Fibroblast of skin of right quadriceps (primary cell): Measurements from ENCODE around the gene JCHAIN.
"Not testable (repeated sequence)": the region's sequence is repeated elsewhere in the genome, so short reads cannot be mapped to it uniquely, and the experiment has no call there.

Experiments
- DNase-seq: peaks from one replicate; pipeline ENCODE4 v3.0.0-alpha.2; 2013

Gene JCHAIN

DNA sequence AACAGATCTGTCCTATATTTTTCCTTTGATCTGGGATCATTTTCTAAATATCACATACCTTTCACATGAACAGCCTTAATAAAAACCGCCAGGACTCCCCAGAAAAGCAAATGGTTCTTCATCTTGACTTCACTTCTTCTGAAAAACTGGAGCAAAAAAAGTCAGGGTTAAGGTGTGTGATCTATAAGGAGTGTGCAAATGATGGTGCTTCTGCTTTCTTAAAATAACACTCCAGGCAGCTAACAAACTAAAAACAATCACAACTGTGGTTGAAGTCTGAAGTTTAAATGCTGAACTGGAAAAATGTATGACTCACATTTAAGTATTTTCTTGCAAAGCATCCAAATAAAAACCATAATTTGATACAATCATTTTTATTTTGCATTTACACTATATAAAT lies at the start of gene JCHAIN:
Gene JCHAIN, minus strand, starts transcription at position 140 of the 400 bp plus-strand sequence. Its CDS starts 18 bp downstream, at position 122.
- DNase-seq = peak; percentile 23

DNA sequence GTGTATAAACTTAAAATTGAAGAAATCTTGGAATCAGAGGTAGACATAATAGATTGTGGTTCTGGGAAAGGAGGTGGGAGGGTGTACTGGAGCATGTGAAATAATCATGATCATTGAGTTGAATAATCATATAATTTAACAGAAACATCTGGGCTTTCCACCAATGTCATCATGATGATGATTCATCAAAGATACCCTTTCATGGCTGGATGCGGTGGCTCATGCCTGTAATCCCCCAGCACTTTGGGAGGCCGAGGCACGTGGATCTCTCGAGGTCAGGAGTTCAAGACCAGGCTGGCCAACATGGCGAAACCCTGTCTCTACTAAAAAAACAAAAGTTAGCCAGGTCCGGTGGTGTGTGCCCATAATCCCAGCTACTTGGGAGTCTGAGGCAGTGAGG lies 48.8 kb upstream of the JCHAIN start:
- peak; percentile 30 for DNase-seq

GRCh38 chr4:70714079-70714887 lies 48.0 kb upstream of the JCHAIN start:
- DNase-seq = no peak

DNA sequence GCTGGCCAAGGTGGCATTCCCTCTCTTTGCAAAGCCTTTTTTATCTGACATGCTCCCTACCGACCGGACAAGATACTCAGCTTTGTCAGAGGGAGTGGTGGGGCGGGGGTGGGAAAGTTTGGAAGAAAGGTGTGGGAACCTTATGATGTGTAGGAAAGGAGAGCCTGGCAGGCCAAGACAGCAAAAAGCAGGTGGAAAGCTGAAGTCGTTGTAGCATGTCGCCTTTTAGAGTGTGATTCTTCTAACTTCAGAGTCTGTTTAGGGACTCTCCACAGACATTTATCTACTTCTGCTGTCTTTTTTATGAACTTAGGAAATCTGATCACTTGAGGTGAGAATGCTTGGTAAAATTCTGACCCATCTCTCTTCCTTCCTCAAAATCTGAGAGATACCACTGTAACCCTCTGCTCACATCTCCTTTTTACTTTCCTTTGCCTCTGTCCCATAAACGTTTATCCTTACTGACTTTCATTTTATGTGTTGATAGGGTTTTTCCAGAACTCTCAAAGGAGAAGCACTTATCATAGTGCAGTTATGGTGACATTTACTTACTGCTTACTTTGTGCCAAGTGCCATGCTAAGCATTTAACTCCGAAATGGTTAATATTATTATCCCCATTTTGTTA lies 47.3 kb upstream of the JCHAIN start:
- no peak for DNase-seq

DNA sequence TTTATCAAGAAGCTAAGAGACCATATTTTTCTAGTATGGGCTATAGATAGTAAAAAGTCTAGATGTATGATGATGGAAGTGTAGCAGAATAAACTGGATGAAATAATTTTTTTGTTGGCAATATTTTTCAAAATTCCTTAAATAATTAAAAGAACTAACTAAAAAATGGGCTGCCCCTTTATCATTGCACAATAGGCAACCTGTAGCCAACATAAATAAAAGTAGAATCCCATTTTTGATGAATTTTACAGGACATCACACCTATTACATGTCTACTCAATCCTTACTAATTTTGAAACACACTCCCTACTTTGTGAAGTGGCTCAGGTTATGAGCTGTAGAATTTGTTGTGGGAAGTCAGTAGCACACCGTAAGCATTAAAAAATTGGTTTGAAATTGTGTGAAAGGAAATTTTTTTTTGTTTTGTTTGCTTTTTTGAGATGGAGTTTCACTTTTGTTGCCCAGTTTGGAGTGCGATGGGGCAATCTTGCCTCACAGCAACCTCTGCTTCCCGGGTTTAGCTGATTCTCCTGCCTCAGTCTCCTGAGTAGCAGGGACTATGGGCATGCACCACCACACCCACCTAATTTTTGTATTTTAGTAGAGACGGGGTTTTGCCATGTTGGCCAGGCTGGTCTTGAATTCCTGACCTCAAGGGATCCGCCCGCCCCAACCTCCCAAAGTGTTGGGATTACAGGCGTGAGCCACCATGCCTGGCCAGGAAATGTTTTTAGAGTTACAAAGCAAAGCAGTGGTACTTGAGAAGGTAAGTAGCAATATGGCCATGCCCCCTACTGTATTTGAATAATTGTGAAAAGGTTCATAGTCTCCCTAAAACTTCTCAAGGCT lies 46.5 kb upstream of the JCHAIN start:
- no peak for DNase-seq

- no peak for DNase-seq
Measured at GRCh38 chr4:70712150-70712549, 45.8 kb upstream of the JCHAIN start.

DNA sequence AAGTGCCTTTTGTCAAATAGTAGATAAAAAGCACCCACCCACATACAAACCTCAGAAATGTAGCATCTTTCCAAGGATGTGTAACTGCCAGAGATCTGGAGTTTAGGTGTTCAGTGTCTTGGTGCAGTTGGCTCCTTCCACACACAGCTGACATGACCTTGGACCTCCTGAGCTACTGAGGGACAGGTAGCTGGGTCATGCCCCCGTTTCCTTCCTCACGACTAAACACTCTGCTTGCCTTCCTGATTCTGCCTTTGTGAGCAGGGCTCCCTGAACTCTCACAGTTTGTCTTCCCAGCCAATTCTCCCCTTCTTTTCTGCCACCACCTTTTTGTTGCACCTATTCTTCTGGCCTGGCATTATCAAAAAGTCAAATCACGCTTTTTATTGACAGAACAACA lies 45.3 kb upstream of the JCHAIN start:
- DNase-seq = no peak

DNA sequence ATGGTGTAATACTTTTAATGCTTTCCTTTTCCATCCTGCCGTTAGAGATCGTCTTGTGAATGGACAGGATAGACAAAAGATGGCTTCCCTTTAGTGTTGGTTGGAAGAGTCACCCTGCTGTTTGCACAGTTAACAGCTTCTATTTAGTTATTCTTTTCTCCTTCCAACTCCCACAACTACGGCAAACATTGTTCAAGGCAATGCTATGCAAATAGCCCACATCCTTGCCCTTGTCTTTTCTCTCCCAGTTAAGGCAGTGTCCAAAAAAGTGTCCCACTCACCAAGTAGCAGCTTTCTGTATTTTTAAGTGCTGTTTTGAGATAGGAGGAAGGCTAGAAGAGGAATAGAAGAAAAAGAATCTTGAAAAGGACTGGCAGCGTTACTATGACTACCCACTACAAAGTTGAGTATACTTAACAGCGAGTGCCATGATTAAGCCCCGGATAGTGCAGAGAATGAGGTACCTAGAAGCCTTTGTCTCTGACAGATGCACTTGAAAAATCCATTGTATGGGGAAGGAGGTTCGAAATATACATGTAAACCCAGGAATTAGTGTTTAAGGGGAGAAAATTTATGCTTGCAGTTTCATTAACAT lies 43.4 kb upstream of the JCHAIN start:
- DNase-seq = no peak

DNA sequence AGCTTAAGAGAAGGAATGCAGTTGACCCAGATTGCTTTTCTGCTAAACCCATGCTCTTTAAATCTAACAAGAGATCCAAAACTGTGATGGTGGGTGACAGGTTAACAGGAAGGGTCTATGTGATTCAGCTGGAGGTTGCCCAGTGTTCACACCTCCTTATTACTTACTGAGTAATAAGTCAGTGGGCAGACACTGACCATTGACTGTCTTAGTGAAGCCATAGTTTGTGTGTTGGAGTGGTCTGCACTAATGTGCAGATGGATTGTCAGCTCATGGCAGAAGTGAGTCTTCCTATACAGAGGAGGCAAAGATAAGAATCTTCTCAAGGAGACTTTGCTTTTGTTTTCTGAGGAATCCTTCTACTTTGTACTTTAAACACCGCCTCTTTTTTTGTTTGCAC lies 40.2 kb upstream of the JCHAIN start:
- no peak for DNase-seq

GRCh38 chr4:70706044-70706461 lies 39.7 kb upstream of the JCHAIN start:
- no peak for DNase-seq

DNA sequence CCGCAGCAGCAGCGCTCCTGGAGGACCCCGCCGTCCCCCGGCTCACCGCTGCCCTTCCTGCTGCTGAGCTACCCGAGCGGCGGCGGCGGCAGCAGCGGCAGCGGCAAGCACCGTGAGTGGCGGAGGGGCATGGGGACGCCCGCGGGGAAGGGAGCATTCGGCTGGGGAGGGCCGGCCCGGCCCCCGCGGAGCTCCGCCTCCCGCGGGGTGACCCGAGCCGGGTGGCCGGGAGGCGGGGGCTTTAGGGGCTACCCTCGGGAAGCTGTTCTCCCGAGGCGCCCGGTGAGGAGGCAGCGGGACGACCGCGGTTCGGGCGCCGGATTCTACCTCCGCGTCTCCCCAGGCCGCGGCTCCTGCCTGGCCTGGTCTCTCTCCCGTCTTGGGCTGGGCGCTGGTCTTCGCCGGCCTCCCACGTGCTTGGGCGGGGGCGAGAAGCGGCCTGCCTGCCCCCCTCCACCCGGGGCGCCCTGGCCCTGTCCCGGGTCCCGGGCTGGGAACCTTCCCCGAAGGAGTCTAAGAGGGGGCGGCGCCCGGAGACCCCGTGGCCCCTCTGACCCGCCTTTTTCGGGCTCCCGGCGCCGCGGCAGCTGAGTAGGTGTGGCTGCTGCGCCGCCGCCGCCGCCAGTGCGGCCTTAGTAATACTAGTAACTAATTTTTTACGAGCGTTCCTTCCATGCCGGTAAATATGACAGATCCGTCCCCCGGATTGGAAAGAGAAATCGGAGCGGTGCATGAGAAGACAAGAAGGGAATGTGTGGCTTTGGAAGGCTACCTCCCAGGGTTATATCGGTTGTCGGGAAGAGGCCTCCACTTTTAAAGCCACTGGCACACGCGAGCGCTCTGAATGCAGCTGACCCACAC lies 39.1 kb upstream of the JCHAIN start:
- peak; percentile 66 for DNase-seq

DNA sequence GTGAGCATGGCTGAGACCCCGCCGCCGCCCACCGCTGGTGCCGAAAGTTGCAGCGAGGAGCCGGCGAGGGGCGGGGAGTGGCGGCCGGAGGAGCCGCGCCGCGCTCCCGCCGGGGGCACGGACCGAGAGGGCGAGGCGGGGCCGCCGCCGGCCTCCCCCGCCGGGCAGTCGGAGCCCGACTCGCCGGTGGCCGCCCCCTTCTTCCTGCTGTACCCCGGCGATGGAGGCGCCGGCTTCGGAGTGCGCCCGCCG lies 38.5 kb upstream of the JCHAIN start:
- DNase-seq = no peak

DNA sequence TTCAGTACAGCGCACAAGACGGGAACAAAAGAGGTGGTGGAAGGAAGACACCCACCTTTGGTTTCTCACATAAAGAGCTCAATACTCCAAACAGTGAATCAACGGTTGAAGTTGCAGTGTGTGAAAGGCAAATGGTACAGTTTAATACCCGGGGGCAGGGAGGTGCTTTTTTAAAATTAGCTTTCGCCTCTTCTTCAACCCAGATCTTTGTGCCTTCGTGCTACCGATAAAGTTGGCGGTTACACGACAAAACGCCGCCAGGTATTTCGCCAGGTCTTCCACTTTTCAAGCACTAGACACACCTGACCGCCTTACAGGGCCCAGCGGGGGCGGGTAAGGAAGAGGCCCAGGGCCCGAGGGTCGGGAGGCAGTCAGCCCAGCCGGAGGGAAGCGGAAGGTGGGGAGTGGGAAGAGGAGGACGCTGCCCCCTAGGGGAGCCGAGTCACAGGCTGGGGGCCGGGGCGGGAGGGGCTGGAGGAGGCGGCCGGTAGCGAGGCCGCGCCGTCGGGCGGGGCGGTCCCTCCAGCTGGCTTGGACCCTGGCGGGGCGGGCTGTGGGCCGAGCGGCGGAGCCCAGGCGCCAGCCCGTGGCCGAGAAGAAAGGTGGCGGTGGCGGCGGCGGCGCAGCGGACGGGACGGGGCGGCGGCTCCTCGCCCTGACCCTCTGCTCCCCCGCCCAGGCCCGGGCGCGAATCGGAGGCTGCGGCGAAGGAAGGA lies 38.1 kb upstream of the JCHAIN start:
- peak; percentile 74 for DNase-seq

DNA sequence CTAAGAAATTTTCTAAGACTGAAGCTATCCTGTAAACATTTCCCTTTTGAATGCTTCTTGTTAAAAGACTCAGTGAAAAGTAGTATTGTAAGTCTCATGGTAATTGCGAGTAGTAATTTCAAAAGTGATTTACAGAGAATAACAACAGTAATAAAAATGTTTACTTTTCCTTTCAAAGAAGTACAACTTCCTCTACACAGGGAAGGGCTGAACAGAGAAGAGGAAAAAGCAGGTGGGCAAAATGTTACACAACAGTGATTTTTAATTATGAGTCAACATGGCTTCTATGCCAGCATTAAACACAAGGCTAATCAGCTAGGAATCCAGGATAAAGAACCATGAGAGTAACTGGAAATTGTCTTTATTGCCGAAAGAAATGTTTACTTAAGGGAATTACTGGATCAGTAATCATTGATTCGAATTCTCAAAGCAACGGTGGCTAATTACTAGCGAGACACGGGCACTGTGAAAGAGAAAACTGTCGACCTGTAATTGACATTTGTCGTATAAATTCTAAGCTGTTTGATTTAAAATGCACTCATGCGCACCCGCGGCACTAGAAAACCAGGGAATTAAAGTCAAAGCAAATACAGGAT lies 37.4 kb upstream of the JCHAIN start:
- peak; percentile 41 for DNase-seq

- not testable (repeated sequence) for DNase-seq
Measured at GRCh38 chr4:70702592-70702991, 36.3 kb upstream of the JCHAIN start.

GRCh38 chr4:70701271-70701670 lies 35.0 kb upstream of the JCHAIN start:
- no peak for DNase-seq

DNA sequence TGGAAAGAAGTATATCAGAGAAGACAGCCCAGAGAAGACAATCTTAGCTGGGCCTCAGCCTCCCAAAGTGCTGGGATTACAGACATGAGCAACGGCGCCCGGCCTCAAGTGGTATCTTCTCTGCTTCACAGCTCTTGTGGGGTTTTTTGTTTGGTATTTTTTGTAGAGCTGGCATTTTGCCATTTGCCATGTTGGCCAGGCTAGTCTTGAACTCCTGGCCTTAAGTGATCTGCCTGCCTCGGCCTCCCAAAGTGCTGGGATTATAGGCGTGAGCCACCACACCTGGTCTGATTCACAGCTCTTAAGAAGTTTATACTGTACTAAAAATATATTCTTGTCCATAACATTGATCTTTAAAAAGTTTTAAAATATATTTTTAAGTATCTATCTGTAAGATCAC lies 34.4 kb upstream of the JCHAIN start:
- DNase-seq = no peak

DNA sequence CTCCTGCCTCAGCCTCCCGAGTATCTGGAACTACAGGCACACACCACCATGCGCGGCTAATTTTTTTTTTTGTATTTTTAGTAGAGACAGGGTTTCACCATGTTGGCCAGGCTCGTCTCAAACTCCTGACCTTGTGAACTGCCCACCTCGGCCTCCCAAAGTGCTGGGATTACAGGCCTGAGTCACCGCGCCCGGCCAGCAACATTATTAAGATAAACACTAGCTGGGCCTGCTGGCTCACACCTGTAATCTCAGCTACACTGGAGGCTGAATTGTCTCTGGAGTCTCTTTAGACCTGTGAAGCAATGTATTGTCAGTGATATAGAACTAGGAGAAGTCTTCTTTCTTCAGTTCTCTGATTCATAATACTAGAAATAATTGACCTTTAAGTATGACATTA lies 32.1 kb upstream of the JCHAIN start:
- not testable (repeated sequence) for DNase-seq

GRCh38 chr4:70694633-70695032 lies 28.3 kb upstream of the JCHAIN start:
- DNase-seq = not testable (repeated sequence)

GRCh38 chr4:70691661-70692060 lies 25.4 kb upstream of the JCHAIN start:
- DNase-seq = no peak

DNA sequence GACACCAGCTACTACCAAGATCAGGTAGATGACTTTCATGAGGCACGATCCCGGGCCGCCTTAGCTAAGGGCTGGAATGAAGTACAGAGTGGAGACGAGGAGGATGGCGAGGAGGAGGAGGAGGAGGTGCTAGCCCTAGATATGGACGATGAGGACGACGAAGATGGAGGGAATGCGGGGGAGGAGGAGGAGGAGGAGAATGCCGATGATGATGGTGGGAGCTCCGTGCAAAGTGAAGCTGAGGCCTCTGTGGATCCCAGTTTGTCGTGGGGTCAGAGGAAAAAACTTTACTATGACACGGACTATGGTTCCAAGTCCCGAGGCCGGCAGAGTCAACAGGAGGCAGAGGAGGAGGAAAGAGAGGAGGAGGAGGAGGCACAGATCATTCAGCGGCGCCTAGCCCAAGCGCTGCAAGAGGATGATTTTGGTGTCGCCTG lies 22.5 kb upstream of the JCHAIN start:
- DNase-seq = no peak
